Activated T-cell treated with anti-CD3 and anti-CD28 coated beads for 4 hours (primary cell): ENCODE data around the gene CAMK1D.
"Not testable (repeated sequence)": the region's sequence is repeated elsewhere in the genome, so short reads cannot be mapped to it uniquely, and the experiment has no call there.

Experiments
- DNase-seq: peaks from one replicate; pipeline ENCODE4 v3.0.0-alpha.2; 2020

Gene CAMK1D

GRCh38 chr10:12783293-12783692, 433.9 kb downstream of the CAMK1D start:
- DNase-seq = no peak

- DNase-seq = no peak
Measured at GRCh38 chr10:12784646-12785045, 435.3 kb downstream of the CAMK1D start.

- no peak for DNase-seq
Measured at GRCh38 chr10:12785415-12785831, 436.1 kb downstream of the CAMK1D start.

- DNase-seq = no peak
Measured at GRCh38 chr10:12787297-12787696, 437.9 kb downstream of the CAMK1D start.

GRCh38 chr10:12788277-12788676, 438.9 kb downstream of the CAMK1D start:
- DNase-seq = no peak

GRCh38 chr10:12790270-12790669, 440.9 kb downstream of the CAMK1D start:
- no peak for DNase-seq

GRCh38 chr10:12791728-12792127, 442.4 kb downstream of the CAMK1D start:
- no peak for DNase-seq

- DNase-seq = no peak
Measured at GRCh38 chr10:12792889-12793556, 443.7 kb downstream of the CAMK1D start.

GRCh38 chr10:12795315-12796110, 446.2 kb downstream of the CAMK1D start:
- no peak for DNase-seq

- no peak for DNase-seq
Measured at GRCh38 chr10:12796401-12797160, 447.2 kb downstream of the CAMK1D start.

- no peak for DNase-seq
Measured at GRCh38 chr10:12797471-12798262, 448.3 kb downstream of the CAMK1D start.

- DNase-seq = no peak
Measured at GRCh38 chr10:12799144-12799543, 449.8 kb downstream of the CAMK1D start.

GRCh38 chr10:12799714-12800113, 450.4 kb downstream of the CAMK1D start:
- DNase-seq = no peak

GRCh38 chr10:12800302-12800701, 451.0 kb downstream of the CAMK1D start:
- no peak for DNase-seq

- no peak for DNase-seq
Measured at GRCh38 chr10:12801214-12802087, 452.1 kb downstream of the CAMK1D start.

GRCh38 chr10:12803776-12804175, 454.4 kb downstream of the CAMK1D start:
- DNase-seq = no peak

- DNase-seq = no peak
Measured at GRCh38 chr10:12806228-12807095, 457.1 kb downstream of the CAMK1D start.

GRCh38 chr10:12807096-12807755, 457.9 kb downstream of the CAMK1D start:
- DNase-seq = no peak

GRCh38 chr10:12808014-12808613, 458.8 kb downstream of the CAMK1D start:
- no peak for DNase-seq

- DNase-seq = not testable (repeated sequence)
Measured at GRCh38 chr10:12810046-12810445, 460.7 kb downstream of the CAMK1D start.
